ENCODE data around the gene AK9. TPM values are rescaled to one million over a fixed set of nuclear protein-coding genes. Genes with fewer than 3 reads are reported as not detected.

Gene AK9
- total and polyA plus RNA-seq, 4 donors: 1.1 to 5.3 (median 3.8) TPM

DNA sequence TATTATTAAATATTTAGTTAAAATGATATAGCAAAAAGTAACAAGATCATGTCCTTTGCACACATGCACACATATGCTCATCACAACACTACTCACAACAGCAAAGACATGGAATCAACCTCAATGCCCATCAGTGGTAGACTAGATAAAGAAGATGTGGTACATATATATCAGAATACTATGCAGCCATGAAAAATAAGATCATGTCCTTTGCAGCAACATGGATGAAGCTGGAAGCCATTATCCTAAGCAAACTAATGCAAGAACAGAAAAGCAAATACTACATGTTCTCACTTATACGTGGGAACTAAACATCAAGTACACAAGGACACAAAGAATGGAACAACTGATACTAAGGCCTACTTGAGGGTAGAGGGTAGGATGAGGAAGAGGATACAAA, 14.3 kb downstream of the AK9 start:
- no peak for DNase-seq (ENCODE audit: low spot score)
- no peaks in the 10 kb centered on the region for H3K36me3 ChIP-seq (ENCODE audit: control insufficient read depth in 4 of 4, insufficient read depth in 3 of 4, low read depth in 1 of 4, low read length in 3 of 4)
- no peak overlapping the region for H3K4me3 ChIP-seq (ENCODE audit: low read depth in 1 of 3, low read length in 3 of 3)
- H3K9ac ChIP-seq (ENCODE audit: low read depth in 1 of 2, low read length in 2 of 2): no peak overlapping the region
- WGBS: 95% methylated on average over 1 of the region's 1 CpG
- TF ChIP-seq CTCF (IDR thresholded peaks at IDR 0.05; ENCODE audit: low read depth, low read length, missing input control) (no peak), SP1 (IDR thresholded peaks at IDR 0.05) (no peak), HNF4G (IDR thresholded peaks at IDR 0.05) (no peak), GABPA (IDR thresholded peaks at IDR 0.05 in 1 of 2, conservative IDR thresholded peaks at IDR 0.05 in 1 of 2) (no peak), JUND (IDR thresholded peaks at IDR 0.05) (no peak), YY1 (IDR thresholded peaks at IDR 0.05) (no peak), FOXA2 (IDR thresholded peaks at IDR 0.05) (no peak), FOXA1 (IDR thresholded peaks at IDR 0.05) (no peak), HNF4A (conservative IDR thresholded peaks at IDR 0.05) (no peak), RAD21 (IDR thresholded peaks at IDR 0.05) (no peak), RXRA (IDR thresholded peaks at IDR 0.05) (no peak), REST (IDR thresholded peaks at IDR 0.05) (no peak), EGR1 (IDR thresholded peaks at IDR 0.05; ENCODE audit: low read depth in 2 of 2) (no peak), MAX (IDR thresholded peaks at IDR 0.05) (no peak)
- TF ChIP-seq, protein P1, sequence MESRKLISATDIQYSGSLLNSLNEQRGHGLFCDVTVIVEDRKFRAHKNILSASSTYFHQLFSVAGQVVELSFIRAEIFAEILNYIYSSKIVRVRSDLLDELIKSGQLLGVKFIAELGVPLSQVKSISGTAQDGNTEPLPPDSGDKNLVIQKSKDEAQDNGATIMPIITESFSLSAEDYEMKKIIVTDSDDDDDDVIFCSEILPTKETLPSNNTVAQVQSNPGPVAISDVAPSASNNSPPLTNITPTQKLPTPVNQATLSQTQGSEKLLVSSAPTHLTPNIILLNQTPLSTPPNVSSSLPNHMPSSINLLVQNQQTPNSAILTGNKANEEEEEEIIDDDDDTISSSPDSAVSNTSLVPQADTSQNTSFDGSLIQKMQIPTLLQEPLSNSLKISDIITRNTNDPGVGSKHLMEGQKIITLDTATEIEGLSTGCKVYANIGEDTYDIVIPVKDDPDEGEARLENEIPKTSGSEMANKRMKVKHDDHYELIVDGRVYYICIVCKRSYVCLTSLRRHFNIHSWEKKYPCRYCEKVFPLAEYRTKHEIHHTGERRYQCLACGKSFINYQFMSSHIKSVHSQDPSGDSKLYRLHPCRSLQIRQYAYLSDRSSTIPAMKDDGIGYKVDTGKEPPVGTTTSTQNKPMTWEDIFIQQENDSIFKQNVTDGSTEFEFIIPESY (IDR thresholded peaks at IDR 0.05): no peak
- H3K4me1 ChIP-seq (ENCODE audit: control insufficient read depth in 4 of 4, insufficient read depth in 4 of 4, low read length in 3 of 4): no peaks in the 10 kb centered on the region
- H3K27me3 ChIP-seq (ENCODE audit: control insufficient read depth in 4 of 4, insufficient read depth in 4 of 4, low read length in 3 of 4): no peaks in the 10 kb centered on the region
- no peak overlapping the region for H3K27ac ChIP-seq (ENCODE audit: low read depth in 1 of 2, low read length in 2 of 2)
- H3K9me3 ChIP-seq (ENCODE audit: control insufficient read depth in 4 of 4, low read length in 3 of 4): no peaks in the 10 kb centered on the region

- H3K4me3 ChIP-seq (ENCODE audit: low read depth in 1 of 3, low read length in 3 of 3): no peak overlapping the region
- H3K9me3 ChIP-seq (ENCODE audit: control insufficient read depth in 4 of 4, low read length in 3 of 4): no peaks in the 10 kb centered on the region
- no peak for DNase-seq (ENCODE audit: low spot score)
- H3K9ac ChIP-seq (ENCODE audit: low read depth in 1 of 2, low read length in 2 of 2): no peak overlapping the region
- no peaks in the 10 kb centered on the region for H3K27me3 ChIP-seq (ENCODE audit: control insufficient read depth in 4 of 4, insufficient read depth in 4 of 4, low read length in 3 of 4)
- peaks cover 0 to 9% (median 1%) of the 10 kb centered on the region in 4 donors for H3K36me3 ChIP-seq (ENCODE audit: control insufficient read depth in 4 of 4, insufficient read depth in 3 of 4, low read depth in 1 of 4, low read length in 3 of 4)
- TF ChIP-seq SP1 (IDR thresholded peaks at IDR 0.05) (no peak), TAF1 (conservative IDR thresholded peaks at IDR 0.05) (no peak), HNF4A (conservative IDR thresholded peaks at IDR 0.05) (no peak), RXRA (IDR thresholded peaks at IDR 0.05) (no peak), GABPA (IDR thresholded peaks at IDR 0.05 in 1 of 2, conservative IDR thresholded peaks at IDR 0.05 in 1 of 2) (no peak), JUND (IDR thresholded peaks at IDR 0.05) (no peak), FOXA1 (IDR thresholded peaks at IDR 0.05) (no peak), FOXA2 (IDR thresholded peaks at IDR 0.05) (no peak), RAD21 (IDR thresholded peaks at IDR 0.05) (no peak), YY1 (IDR thresholded peaks at IDR 0.05) (no peak), HNF4G (IDR thresholded peaks at IDR 0.05) (no peak), MAX (IDR thresholded peaks at IDR 0.05) (no peak), CTCF (IDR thresholded peaks at IDR 0.05; ENCODE audit: low read depth, low read length, missing input control) (no peak), NR2F2 (IDR thresholded peaks at IDR 0.05) (no peak), EGR1 (IDR thresholded peaks at IDR 0.05; ENCODE audit: low read depth in 2 of 2) (no peak)
- TF ChIP-seq, protein P1 (IDR thresholded peaks at IDR 0.05): no peak
- TF ChIP-seq, protein P2, sequence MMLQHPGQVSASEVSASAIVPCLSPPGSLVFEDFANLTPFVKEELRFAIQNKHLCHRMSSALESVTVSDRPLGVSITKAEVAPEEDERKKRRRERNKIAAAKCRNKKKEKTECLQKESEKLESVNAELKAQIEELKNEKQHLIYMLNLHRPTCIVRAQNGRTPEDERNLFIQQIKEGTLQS (IDR thresholded peaks at IDR 0.05): no peak
- no peak overlapping the region for H3K27ac ChIP-seq (ENCODE audit: low read depth in 1 of 2, low read length in 2 of 2)
- H3K4me1 ChIP-seq (ENCODE audit: control insufficient read depth in 4 of 4, insufficient read depth in 4 of 4, low read length in 3 of 4): no peaks in the 10 kb centered on the region
Measured at GRCh38 chr6:109672839-109673238, 18.2 kb downstream of the AK9 start.
